ENCODE results near the gene STK25. TPM values are rescaled to one million over a fixed set of nuclear protein-coding genes. Genes with fewer than 3 reads are reported as not detected.

STK25 gene
- total and polyA plus RNA-seq, 10 of the 15 experiments (the other 5 are each of a cell fraction or from before 2014, with no cell fraction given) = 6.0 to 154 (median 89.3) TPM

GRCh38 chr2:241522477-241522876 lies 14.1 kb upstream of the STK25 start:
- in situ Hi-C loops (cut with MboI) (no loop called here), intact Hi-C loops (cut with micrococcal nuclease; ENCODE audit: unreplicated experiment) (no loop called here)
- RAD21 ChIA-PET (ENCODE audit: unreplicated experiment) = no interaction called here
- FAIRE-seq (no peak), DNase-seq (ENCODE audit: low read depth, low spot score) (no peak), ATAC-seq (no peak)
- POLR2A ChIA-PET = no interaction called here
- Histone ChIP-seq H3K79me2 (ENCODE audit: control insufficient read depth, insufficient read depth, low read length) (no peaks in the 10 kb centered on the region), H3K4me1 (ENCODE audit: control insufficient read depth, insufficient read depth, low read length) (no peaks in the 10 kb centered on the region; the same call in 1 of the 2 replicates), H3K9ac (ENCODE audit: control insufficient read depth, insufficient read depth, low read length) (no peak overlapping the region), H4K20me1 (ENCODE audit: control insufficient read depth, insufficient read depth) (no peaks in the 10 kb centered on the region), H3K27me3 (replicated peaks in 1 of 2; ENCODE audit: control insufficient read depth in 2 of 2, insufficient read depth in 2 of 2, low read length in 1 of 2) (no peaks in the 10 kb centered on the region), H3K27ac (ENCODE audit: control insufficient read depth, insufficient read depth) (no peak overlapping the region), H3K36me3 (ENCODE audit: control insufficient read depth in 2 of 2, insufficient read depth in 2 of 2, low read length in 1 of 2) (no peaks in the 10 kb centered on the region), H3K4me2 (ENCODE audit: control insufficient read depth, insufficient read depth) (no peak overlapping the region), H2AFZ (ENCODE audit: control insufficient read depth, low read depth, low read length) (no peak overlapping the region), H3K9me3 (replicated peaks; ENCODE audit: control insufficient read depth, insufficient read depth, low read length) (no peaks in the 10 kb centered on the region; the same call in 1 of the 3 replicates), H3K4me3 (no peak overlapping the region)
- TF ChIP-seq MTA2 (IDR thresholded peaks at IDR 0.05; ENCODE audit: low read depth) (no peak), POLR2AphosphoS2 (IDR thresholded peaks at IDR 0.05; ENCODE audit: low read depth, low read length) (no peak), NR2C1 (IDR thresholded peaks at IDR 0.05) (no peak), BACH1 (IDR thresholded peaks at IDR 0.05; ENCODE audit: borderline replicate concordance) (no peak), SREBF1 (IDR thresholded peaks at IDR 0.05; ENCODE audit: low read length) (no peak), PKNOX1 (IDR thresholded peaks at IDR 0.05) (no peak), HDGF (IDR thresholded peaks at IDR 0.05) (no peak), NKRF (conservative IDR thresholded peaks at IDR 0.05) (no peak), ZNF384 (IDR thresholded peaks at IDR 0.05; ENCODE audit: borderline replicate concordance, low read depth, low read length) (no peak), IKZF1 (conservative IDR thresholded peaks at IDR 0.05) (no peak), ZNF687 (IDR thresholded peaks at IDR 0.05) (no peak)
- BruUV-seq (replicated peaks) = no TSS peak
- 25% methylated on average over 5 of the region's 5 CpGs for WGBS (ENCODE audit: insufficient coverage, insufficient replicate concordance, low lambda C conversion rate, missing lambda C conversion rate)
- CTCF ChIA-PET = no interaction called here
- SMC1A ChIA-PET (ENCODE audit: uncharacterized antibody, unreplicated experiment) = no interaction called here
